ENCODE data around the gene PHF24.
"Not testable (repeated sequence)": the region's sequence is repeated elsewhere in the genome, so short reads cannot be mapped to it uniquely, and the experiment has no call there.

DNA sequence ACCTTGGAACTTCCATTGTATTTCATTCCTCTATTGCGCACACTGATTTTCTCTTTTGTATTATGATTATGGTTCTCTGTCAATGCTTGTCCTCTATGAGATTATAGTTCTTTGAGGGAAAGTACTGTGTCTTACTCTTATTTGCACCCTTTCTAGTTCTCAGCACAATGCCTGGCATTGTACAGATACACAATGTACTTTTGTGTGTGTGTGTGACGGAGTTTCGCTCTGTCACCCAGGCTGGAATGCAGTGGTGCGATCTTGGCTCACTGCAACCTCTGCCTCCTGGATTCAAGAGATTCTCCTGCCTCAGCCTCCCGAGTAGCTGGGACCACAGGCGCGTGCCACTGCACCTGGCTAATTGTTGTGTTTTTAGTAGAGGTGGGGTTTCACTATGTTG is 2.0 kb upstream of the PHF24 start:
- TF ChIP-seq CTCF, POLR2AphosphoS5 (IDR thresholded peaks at IDR 0.05): not testable (repeated sequence)
